ENCODE measurements around the gene NLRP5.

DNA sequence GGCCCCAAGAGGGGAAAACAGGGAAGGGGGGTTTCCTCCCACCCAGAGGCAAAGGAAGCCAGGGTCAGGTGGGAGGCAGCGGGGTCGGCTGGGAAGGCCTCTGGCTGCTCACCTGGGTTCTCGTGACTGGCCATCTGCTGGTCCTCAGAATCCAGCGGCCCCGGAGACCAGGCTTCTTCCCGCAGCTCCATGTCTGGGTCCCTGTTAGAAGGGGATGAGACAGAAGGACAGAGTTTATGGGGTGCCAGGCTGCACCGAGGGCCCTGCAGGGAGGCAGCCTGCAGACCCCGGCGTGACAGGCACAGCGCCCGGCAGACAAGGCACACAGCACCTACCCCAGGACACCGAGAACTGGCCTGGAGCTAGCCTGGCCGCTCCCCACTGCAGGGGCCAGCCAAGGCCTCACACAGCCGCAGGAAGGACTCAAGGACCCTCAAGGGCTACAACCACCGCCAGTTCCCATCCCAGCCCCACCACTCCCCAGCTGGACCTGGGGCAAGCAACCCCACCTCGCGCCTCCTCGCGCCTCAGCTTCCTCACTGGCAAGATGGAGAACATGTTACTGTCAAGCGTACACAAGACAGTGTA lies 116.5 kb downstream of the NLRP5 start:
- TF ChIP-seq, protein P1, sequence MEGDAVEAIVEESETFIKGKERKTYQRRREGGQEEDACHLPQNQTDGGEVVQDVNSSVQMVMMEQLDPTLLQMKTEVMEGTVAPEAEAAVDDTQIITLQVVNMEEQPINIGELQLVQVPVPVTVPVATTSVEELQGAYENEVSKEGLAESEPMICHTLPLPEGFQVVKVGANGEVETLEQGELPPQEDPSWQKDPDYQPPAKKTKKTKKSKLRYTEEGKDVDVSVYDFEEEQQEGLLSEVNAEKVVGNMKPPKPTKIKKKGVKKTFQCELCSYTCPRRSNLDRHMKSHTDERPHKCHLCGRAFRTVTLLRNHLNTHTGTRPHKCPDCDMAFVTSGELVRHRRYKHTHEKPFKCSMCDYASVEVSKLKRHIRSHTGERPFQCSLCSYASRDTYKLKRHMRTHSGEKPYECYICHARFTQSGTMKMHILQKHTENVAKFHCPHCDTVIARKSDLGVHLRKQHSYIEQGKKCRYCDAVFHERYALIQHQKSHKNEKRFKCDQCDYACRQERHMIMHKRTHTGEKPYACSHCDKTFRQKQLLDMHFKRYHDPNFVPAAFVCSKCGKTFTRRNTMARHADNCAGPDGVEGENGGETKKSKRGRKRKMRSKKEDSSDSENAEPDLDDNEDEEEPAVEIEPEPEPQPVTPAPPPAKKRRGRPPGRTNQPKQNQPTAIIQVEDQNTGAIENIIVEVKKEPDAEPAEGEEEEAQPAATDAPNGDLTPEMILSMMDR (conservative IDR thresholded peaks at IDR 0.05; ENCODE audit: low read length) = no peak
- TF ChIP-seq EZH2phosphoT487 (IDR thresholded peaks at IDR 0.05; ENCODE audit: borderline replicate concordance) = no peak

All from Loucy (cell line).